Measurements from ENCODE around the gene QSOX2. TPM values are rescaled to one million over a fixed set of nuclear protein-coding genes. Genes with fewer than 3 reads are reported as not detected.

The QSOX2 gene
- 14.8 and 16.5 TPM in 2 replicates for total RNA-seq (2014; rRNA removed; shearing (Covaris generic))
- 31.5 and 40.5 TPM in 2 replicates for polyA plus RNA-seq (2015; cell fraction: cytosol; rRNA removed)
- polyA plus RNA-seq (2015; cell fraction: nucleus; rRNA removed) = 67.4 and 69.1 TPM in 2 replicates

GRCh38 chr9:136245219-136246150 is at the start of gene QSOX2:
TSS of gene QSOX2 (minus strand) at chr9:136245812. CDS start at chr9:136245803, 9 bp downstream.
- in situ Hi-C loops (cut with HindIII; ENCODE audit: low pct_unique_long_range_greater_than_20kb, low sequenced_read_pairs) = no loop called here
- DNase-seq (ENCODE audit: low read depth, low spot score) = peak; percentile 70

- no peak for DNase-seq (ENCODE audit: low read depth, low spot score)
- in situ Hi-C loops (cut with HindIII; ENCODE audit: low pct_unique_long_range_greater_than_20kb, low sequenced_read_pairs) = no loop called here
Observed at GRCh38 chr9:136295055-136295454, 49.4 kb upstream of the QSOX2 start.

GRCh38 chr9:136294437-136294836 is 48.8 kb upstream of the QSOX2 start:
- in situ Hi-C loops (cut with HindIII; ENCODE audit: low pct_unique_long_range_greater_than_20kb, low sequenced_read_pairs) = no loop called here
- DNase-seq (ENCODE audit: low read depth, low spot score) = no peak

- in situ Hi-C loops (cut with HindIII; ENCODE audit: low pct_unique_long_range_greater_than_20kb, low sequenced_read_pairs) = no loop called here
- DNase-seq (ENCODE audit: low read depth, low spot score) = no peak
Observed at GRCh38 chr9:136293476-136294077, 48.0 kb upstream of the QSOX2 start.

GRCh38 chr9:136292591-136293448 is 47.2 kb upstream of the QSOX2 start:
- no peak for DNase-seq (ENCODE audit: low read depth, low spot score)
- in situ Hi-C loops (cut with HindIII; ENCODE audit: low pct_unique_long_range_greater_than_20kb, low sequenced_read_pairs) = no loop called here

GRCh38 chr9:136292026-136292538 is 46.5 kb upstream of the QSOX2 start:
- no peak for DNase-seq (ENCODE audit: low read depth, low spot score)
- in situ Hi-C loops (cut with HindIII; ENCODE audit: low pct_unique_long_range_greater_than_20kb, low sequenced_read_pairs) = no loop called here

GRCh38 chr9:136291306-136292025 is 45.9 kb upstream of the QSOX2 start:
- in situ Hi-C loops (cut with HindIII; ENCODE audit: low pct_unique_long_range_greater_than_20kb, low sequenced_read_pairs) = no loop called here
- DNase-seq (ENCODE audit: low read depth, low spot score) = no peak

GRCh38 chr9:136290508-136291000 is 44.9 kb upstream of the QSOX2 start:
- no peak for DNase-seq (ENCODE audit: low read depth, low spot score)
- in situ Hi-C loops (cut with HindIII; ENCODE audit: low pct_unique_long_range_greater_than_20kb, low sequenced_read_pairs) = no loop called here

- no peak for DNase-seq (ENCODE audit: low read depth, low spot score)
- in situ Hi-C loops (cut with HindIII; ENCODE audit: low pct_unique_long_range_greater_than_20kb, low sequenced_read_pairs) = no loop called here
Observed at GRCh38 chr9:136289651-136290507, 44.3 kb upstream of the QSOX2 start.

GRCh38 chr9:136287960-136288753 is 42.5 kb upstream of the QSOX2 start:
- no peak for DNase-seq (ENCODE audit: low read depth, low spot score)
- in situ Hi-C loops (cut with HindIII; ENCODE audit: low pct_unique_long_range_greater_than_20kb, low sequenced_read_pairs) = no loop called here

GRCh38 chr9:136286987-136287379 is 41.4 kb upstream of the QSOX2 start:
- in situ Hi-C loops (cut with HindIII; ENCODE audit: low pct_unique_long_range_greater_than_20kb, low sequenced_read_pairs) = no loop called here

GRCh38 chr9:136286359-136286986 is 40.9 kb upstream of the QSOX2 start:
- DNase-seq (ENCODE audit: low read depth, low spot score) = no peak
- in situ Hi-C loops (cut with HindIII; ENCODE audit: low pct_unique_long_range_greater_than_20kb, low sequenced_read_pairs) = no loop called here

More at GRCh38 chr9:136286987-136287379, 41.4 kb upstream of the QSOX2 start:
- no peak for DNase-seq (ENCODE audit: low read depth, low spot score)

- in situ Hi-C loops (cut with HindIII; ENCODE audit: low pct_unique_long_range_greater_than_20kb, low sequenced_read_pairs) = no loop called here
- DNase-seq (ENCODE audit: low read depth, low spot score) = no peak
Observed at GRCh38 chr9:136285501-136286358, 40.1 kb upstream of the QSOX2 start.

GRCh38 chr9:136284951-136285350 is 39.3 kb upstream of the QSOX2 start:
- DNase-seq (ENCODE audit: low read depth, low spot score) = no peak
- in situ Hi-C loops (cut with HindIII; ENCODE audit: low pct_unique_long_range_greater_than_20kb, low sequenced_read_pairs) = no loop called here

Measured in SK-MEL-5 (cell line).